Activated naive CD4-positive, alpha-beta T cell treated with anti-CD3 and anti-CD28 coated beads for 36 hours (primary cell): Measurements from ENCODE around the gene RALGAPA1. TPM values are rescaled to one million over a fixed set of nuclear protein-coding genes. Genes with fewer than 3 reads are reported as not detected.
"Not testable (repeated sequence)": the region's sequence is repeated elsewhere in the genome, so short reads cannot be mapped to it uniquely, and the experiment has no call there.

Experiments
- CTCF ChIA-PET: fragments of 350-600 bp; sonication (Branson Sonifier 250); formaldehyde crosslinking; loops from one replicate; lab custom pipeline; 2021; ENCODE audit warnings: antibody characterized with exemption; lab: Charles Lee
- DNase-seq: peaks from one replicate; pipeline ENCODE4 v3.0.0-alpha.2; 2020
- H3K27ac Mint-ChIP-seq: one replicate; pipeline ENCODE4 v1.8.0; 2021; ENCODE audit warnings: mild to moderate bottlenecking, mixed read lengths
- H3K27me3 Mint-ChIP-seq: one replicate; pipeline ENCODE4 v1.8.0; 2021; ENCODE audit warnings: low read depth, mixed read lengths
- H3K36me3 Mint-ChIP-seq: one replicate; pipeline ENCODE4 v1.8.0; 2021; ENCODE audit warnings: low read depth, mixed read lengths
- H3K4me1 Mint-ChIP-seq: one replicate; pipeline ENCODE4 v1.8.0; 2021; ENCODE audit warnings: low read depth, mixed read lengths
- H3K4me3 Mint-ChIP-seq: one replicate; pipeline ENCODE4 v1.8.0; 2021; ENCODE audit warnings: mild to moderate bottlenecking, moderate library complexity, mixed read lengths
- H3K9me3 Mint-ChIP-seq: one replicate; pipeline ENCODE4 v1.8.0; 2021; ENCODE audit warnings: mixed read lengths
- intact Hi-C: fragments of 100-400 bp; cut with micrococcal nuclease; formaldehyde crosslinking; loops from one replicate; pipeline ENCODE4 v1.15.1; 2023
- total RNA-seq, 2 experiments: library from RNA; stranded (reverse); gene quantifications; one replicate each; pipeline ENCODE4 v1.2.3, GENCODE V29; 2021

Gene RALGAPA1
- total RNA-seq, 2 experiments from 2014 or later: 18.6 to 21.0 TPM

- no peaks in the 10 kb centered on the region for H3K9me3 Mint-ChIP-seq
- no peaks in the 10 kb centered on the region for H3K4me1 Mint-ChIP-seq
- no peak overlapping the region for H3K4me3 Mint-ChIP-seq
- CTCF ChIA-PET: no interaction called here
- peaks cover 12% of the 10 kb centered on the region for H3K36me3 Mint-ChIP-seq
- intact Hi-C loops: no loop called here
- H3K27me3 Mint-ChIP-seq: no peaks in the 10 kb centered on the region
- no peak overlapping the region for H3K27ac Mint-ChIP-seq
- no peak for DNase-seq
These were observed 176.4 kb downstream of the RALGAPA1 start for GRCh38 chr14:35632676-35633075.

- Mint-ChIP-seq H3K4me1 (no peaks in the 10 kb centered on the region), H3K36me3 (peaks cover 8% of the 10 kb centered on the region), H3K27ac (no peak overlapping the region), H3K9me3 (no peaks in the 10 kb centered on the region), H3K4me3 (no peak overlapping the region), H3K27me3 (no peaks in the 10 kb centered on the region)
- intact Hi-C loops: no loop called here
- CTCF ChIA-PET: no interaction called here
- DNase-seq: no peak
These were observed 176.8 kb downstream of the RALGAPA1 start for GRCh38 chr14:35632271-35632670.

- Mint-ChIP-seq H3K27me3 (no peaks in the 10 kb centered on the region), H3K36me3 (peaks cover 3% of the 10 kb centered on the region), H3K4me3 (no peak overlapping the region), H3K27ac (no peak overlapping the region), H3K4me1 (no peaks in the 10 kb centered on the region), H3K9me3 (no peaks in the 10 kb centered on the region)
- no peak for DNase-seq
- CTCF ChIA-PET: interaction anchor here (0.7 kb wide), 1 partner anchor 62 kb away, joined by 4 read pairs; no protein-coding TSS in a partner anchor
- intact Hi-C loops: no loop called here
These were observed 177.9 kb downstream of the RALGAPA1 start for GRCh38 chr14:35631071-35631805.

GRCh38 chr14:35628989-35629388, 180.1 kb downstream of the RALGAPA1 start:
- CTCF ChIA-PET: no interaction called here
- Mint-ChIP-seq H3K36me3 (peaks cover 3% of the 10 kb centered on the region), H3K9me3 (no peaks in the 10 kb centered on the region), H3K27me3 (no peaks in the 10 kb centered on the region), H3K27ac (no peak overlapping the region), H3K4me1 (no peaks in the 10 kb centered on the region), H3K4me3 (no peak overlapping the region)
- intact Hi-C loops: no loop called here
- DNase-seq: no peak

- H3K4me3 Mint-ChIP-seq, CTCF ChIA-PET, H3K4me1 Mint-ChIP-seq, intact Hi-C loops, H3K9me3 Mint-ChIP-seq, H3K27me3 Mint-ChIP-seq, H3K27ac Mint-ChIP-seq, DNase-seq: not testable (repeated sequence)
- peaks cover 13% of the 10 kb centered on the region for H3K36me3 Mint-ChIP-seq
These were observed 182.1 kb downstream of the RALGAPA1 start for GRCh38 chr14:35626947-35627346.

- peaks cover 37% of the 10 kb centered on the region for H3K36me3 Mint-ChIP-seq
- intact Hi-C loops, CTCF ChIA-PET, H3K4me3 Mint-ChIP-seq, H3K27me3 Mint-ChIP-seq, DNase-seq, H3K4me1 Mint-ChIP-seq, H3K27ac Mint-ChIP-seq: not testable (repeated sequence)
- peaks cover 11% of the 10 kb centered on the region for H3K9me3 Mint-ChIP-seq
These were observed 187.1 kb downstream of the RALGAPA1 start for GRCh38 chr14:35621996-35622395.

- H3K4me3 Mint-ChIP-seq, intact Hi-C loops, H3K4me1 Mint-ChIP-seq, CTCF ChIA-PET, DNase-seq, H3K27ac Mint-ChIP-seq, H3K27me3 Mint-ChIP-seq: not testable (repeated sequence)
- peaks cover 11% of the 10 kb centered on the region for H3K9me3 Mint-ChIP-seq
- peaks cover 40% of the 10 kb centered on the region for H3K36me3 Mint-ChIP-seq
These were observed 189.1 kb downstream of the RALGAPA1 start for GRCh38 chr14:35619998-35620397.

- H3K27ac Mint-ChIP-seq, H3K4me3 Mint-ChIP-seq, intact Hi-C loops, DNase-seq, CTCF ChIA-PET, H3K27me3 Mint-ChIP-seq, H3K4me1 Mint-ChIP-seq: not testable (repeated sequence)
- peaks cover 39% of the 10 kb centered on the region for H3K36me3 Mint-ChIP-seq
- H3K9me3 Mint-ChIP-seq: peaks cover 11% of the 10 kb centered on the region
These were observed 189.6 kb downstream of the RALGAPA1 start for GRCh38 chr14:35619461-35619860.

GRCh38 chr14:35617500-35617899, 191.6 kb downstream of the RALGAPA1 start:
- DNase-seq: no peak
- H3K36me3 Mint-ChIP-seq: peaks cover 38% of the 10 kb centered on the region
- H3K4me1 Mint-ChIP-seq: no peaks in the 10 kb centered on the region
- H3K9me3 Mint-ChIP-seq: peaks cover 11% of the 10 kb centered on the region
- H3K27me3 Mint-ChIP-seq: no peaks in the 10 kb centered on the region
- H3K27ac Mint-ChIP-seq: no peak overlapping the region
- CTCF ChIA-PET: interaction anchor here (0.6 to 0.7 kb wide), 2 partner anchors 63 to 179 kb away, joined by 3 read pairs; no protein-coding TSS in a partner anchor
- intact Hi-C loops: no loop called here
- no peak overlapping the region for H3K4me3 Mint-ChIP-seq

GRCh38 chr14:35607380-35607779, 201.7 kb downstream of the RALGAPA1 start:
- peaks cover 49% of the 10 kb centered on the region for H3K36me3 Mint-ChIP-seq

GRCh38 chr14:35600253-35600652, 208.8 kb downstream of the RALGAPA1 start:
- H3K27ac Mint-ChIP-seq: no peak overlapping the region
- no peaks in the 10 kb centered on the region for H3K27me3 Mint-ChIP-seq
- no peak overlapping the region for H3K4me3 Mint-ChIP-seq
- CTCF ChIA-PET: no interaction called here
- intact Hi-C loops: no loop called here
- no peak for DNase-seq
- H3K9me3 Mint-ChIP-seq: peaks cover 2% of the 10 kb centered on the region
- H3K36me3 Mint-ChIP-seq: peaks cover 54% of the 10 kb centered on the region
- no peaks in the 10 kb centered on the region for H3K4me1 Mint-ChIP-seq

More at GRCh38 chr14:35607380-35607779, 201.7 kb downstream of the RALGAPA1 start:
- intact Hi-C loops: no loop called here
- CTCF ChIA-PET: interaction anchor here (0.6 to 1.4 kb wide), 2 partner anchors 19 to 43 kb away, joined by 3 read pairs; no protein-coding TSS in a partner anchor
- no peak for DNase-seq
- Mint-ChIP-seq H3K9me3 (no peaks in the 10 kb centered on the region), H3K4me1 (no peaks in the 10 kb centered on the region), H3K4me3 (no peak overlapping the region), H3K27me3 (no peaks in the 10 kb centered on the region), H3K27ac (no peak overlapping the region)

- CTCF ChIA-PET: no interaction called here
- intact Hi-C loops: no loop called here
- no peaks in the 10 kb centered on the region for H3K4me1 Mint-ChIP-seq
- H3K36me3 Mint-ChIP-seq: peaks cover 56% of the 10 kb centered on the region
- no peak overlapping the region for H3K27ac Mint-ChIP-seq
- H3K9me3 Mint-ChIP-seq: peaks cover 3% of the 10 kb centered on the region
- H3K27me3 Mint-ChIP-seq: no peaks in the 10 kb centered on the region
- no peak for DNase-seq
- no peak overlapping the region for H3K4me3 Mint-ChIP-seq
These were observed 214.5 kb downstream of the RALGAPA1 start for GRCh38 chr14:35594616-35595015.

GRCh38 chr14:35587373-35587772, 221.7 kb downstream of the RALGAPA1 start:
- CTCF ChIA-PET, H3K9me3 Mint-ChIP-seq, H3K27me3 Mint-ChIP-seq, H3K4me3 Mint-ChIP-seq, H3K4me1 Mint-ChIP-seq, DNase-seq, H3K27ac Mint-ChIP-seq, intact Hi-C loops: not testable (repeated sequence)
- H3K36me3 Mint-ChIP-seq: peaks cover 62% of the 10 kb centered on the region
